HepG2 (cell line): ENCODE results near the gene SMARCA4. TPM values are rescaled to one million over a fixed set of nuclear protein-coding genes. Genes with fewer than 3 reads are reported as not detected.
A peak's percentile ranks its signal among the peaks of the same experiment; 100 is the strongest.

Experiments
- ASH2L ChIP-seq: fragments of 300-600, 200-600 bp; sonication (generic); IDR thresholded peaks from 2 replicates; pipeline ENCODE4 v1.7.0; 2017; ENCODE audit warnings: low read depth, mild to moderate bottlenecking, moderate library complexity, mixed read lengths, low read length; ENCODE audit not compliant: insufficient read length
- ATAD3A ChIP-seq: sonication (generic); formaldehyde crosslinking; IDR thresholded peaks from 2 replicates; pipeline ENCODE4 v1.4.0; 2020; ENCODE audit warnings: missing genetic modification reagents
- ATF2 ChIP-seq: sonication (generic); formaldehyde crosslinking; IDR thresholded peaks from 2 replicates; pipeline ENCODE4 v1.4.0; 2020; ENCODE audit warnings: missing genetic modification reagents
- CAMTA2 ChIP-seq: sonication (generic); formaldehyde crosslinking; IDR thresholded peaks from 2 replicates; pipeline ENCODE4 v1.4.0; 2020; ENCODE audit warnings: mild to moderate bottlenecking, missing genetic modification reagents, borderline replicate concordance
- FOSL1 ChIP-seq: sonication (generic); formaldehyde crosslinking; IDR thresholded peaks from 2 replicates; pipeline ENCODE4 v1.9.0; 2021; ENCODE audit warnings: missing genetic modification reagents, borderline replicate concordance
- HNRNPH1 ChIP-seq: fragments of 200-400 bp; formaldehyde crosslinking; optimal IDR thresholded peaks from 2 replicates; pipeline ENCODE3; 2017; ENCODE audit warnings: mild to moderate bottlenecking, low read depth, low read length
- MED1 ChIP-seq: sonication (generic); formaldehyde crosslinking; IDR thresholded peaks from 2 replicates; pipeline ENCODE4 v1.4.0; 2020; ENCODE audit warnings: missing genetic modification reagents
- MYC ChIP-seq: sonication (generic); formaldehyde crosslinking; IDR thresholded peaks from 2 replicates; pipeline ENCODE4 v1.9.0; 2021; ENCODE audit warnings: missing genetic modification reagents, borderline replicate concordance
- NFKB2 ChIP-seq: sonication (generic); formaldehyde crosslinking; IDR thresholded peaks from 2 replicates; pipeline ENCODE4 v1.4.0; 2020; ENCODE audit warnings: missing genetic modification reagents, borderline replicate concordance
- NPAS2 ChIP-seq: sonication (generic); formaldehyde crosslinking; IDR thresholded peaks from 2 replicates; pipeline ENCODE4 v1.8.0; 2022; ENCODE audit warnings: mild to moderate bottlenecking, missing genetic modification reagents, borderline replicate concordance
- SCMH1 ChIP-seq: sonication (generic); formaldehyde crosslinking; IDR thresholded peaks from 2 replicates; pipeline ENCODE4 v1.9.0; 2021; ENCODE audit warnings: missing genetic modification reagents, mild to moderate bottlenecking, borderline replicate concordance
- SP1 ChIP-seq, 2 experiments: fragments of 450-650 bp in 1 of 2; sonication (generic) in 1 of 2; formaldehyde crosslinking in 1 of 2; IDR thresholded peaks; 2 replicates each; pipeline versions ENCODE4 v1.4.0 to v1.6.1; 2016 to 2020; ENCODE audit warnings: missing genetic modification reagents in 1 of 2
- TEAD3 ChIP-seq: optimal IDR thresholded peaks from 2 replicates; pipeline ENCODE3; 2016; ENCODE audit warnings: borderline replicate concordance
- THRA ChIP-seq: sonication (generic); formaldehyde crosslinking; IDR thresholded peaks from 2 replicates; pipeline ENCODE4 v1.4.0; 2020; ENCODE audit warnings: missing genetic modification reagents, borderline replicate concordance
- ZBTB38 ChIP-seq: sonication (generic); formaldehyde crosslinking; IDR thresholded peaks from 2 replicates; pipeline ENCODE4 v1.5.1; 2020; ENCODE audit warnings: mild to moderate bottlenecking, missing genetic modification reagents
- ZFP82 ChIP-seq: sonication (generic); formaldehyde crosslinking; IDR thresholded peaks from 2 replicates; pipeline ENCODE4 v1.5.1; 2020; ENCODE audit warnings: mild to moderate bottlenecking, missing genetic modification reagents, borderline replicate concordance
- ZFP91 ChIP-seq: sonication (generic); formaldehyde crosslinking; IDR thresholded peaks from 2 replicates; pipeline ENCODE4 v1.9.0; 2022; ENCODE audit warnings: missing genetic modification reagents, mild to moderate bottlenecking, borderline replicate concordance
- ZFY ChIP-seq: sonication (generic); formaldehyde crosslinking; IDR thresholded peaks from 2 replicates; pipeline ENCODE4 v1.4.0; 2020; ENCODE audit warnings: missing genetic modification reagents
- ZMYM3 ChIP-seq: sonication (generic); formaldehyde crosslinking; IDR thresholded peaks from 2 replicates; pipeline ENCODE4 v1.5.1; 2020; ENCODE audit warnings: mild to moderate bottlenecking, missing genetic modification reagents
- ZNF484 ChIP-seq: sonication (generic); formaldehyde crosslinking; IDR thresholded peaks from 2 replicates; pipeline ENCODE4 v1.5.1; 2020; ENCODE audit warnings: mild to moderate bottlenecking, low read depth, missing genetic modification reagents, borderline replicate concordance
- ZNF563 ChIP-seq: sonication (generic); formaldehyde crosslinking; IDR thresholded peaks from 2 replicates; pipeline ENCODE4 v1.8.0; 2022; ENCODE audit warnings: mild to moderate bottlenecking, moderate library complexity, missing genetic modification reagents
- ZNF570 ChIP-seq: sonication (generic); formaldehyde crosslinking; IDR thresholded peaks from 2 replicates; pipeline ENCODE4 v1.4.0; 2020; ENCODE audit warnings: mild to moderate bottlenecking, missing genetic modification reagents, borderline replicate concordance
- ZNF607 ChIP-seq: sonication (generic); formaldehyde crosslinking; IDR thresholded peaks from 2 replicates; pipeline ENCODE4 v1.5.1; 2020; ENCODE audit warnings: missing genetic modification reagents, mild to moderate bottlenecking, borderline replicate concordance
- ZNF615 ChIP-seq: sonication (generic); formaldehyde crosslinking; IDR thresholded peaks from 2 replicates; pipeline ENCODE4 v1.5.0; 2020; ENCODE audit warnings: mild to moderate bottlenecking, missing genetic modification reagents, borderline replicate concordance
- ZNF7 ChIP-seq: IDR thresholded peaks from 2 replicates; pipeline ENCODE4 v1.6.1; 2016; ENCODE audit warnings: missing biosample characterization, missing genetic modification reagents
- ZNF839 ChIP-seq: sonication (generic); formaldehyde crosslinking; IDR thresholded peaks from 2 replicates; pipeline ENCODE4 v1.4.0; 2020; ENCODE audit warnings: missing genetic modification reagents, mild to moderate bottlenecking, borderline replicate concordance
- polyA plus RNA-seq, 8 experiments: library from polyadenylated mRNA; depleted of rRNA in 3 of 8; stranded (reverse) in 7 of 8; unstranded in 1 of 8; fragments of >200 nt; fragmentation: Illumina TruSeq in 4 of 8; extraction: Trizol in 4 of 8; gene quantifications; 2 replicates each; pipeline versions ENCODE4 v1.2.1 to v1.2.3, GENCODE V29; 2011 to 2016; ENCODE audit warnings: low read depth in 4 of 8, missing spikeins in 1 of 8, mixed read lengths in 1 of 8; ENCODE audit not compliant: insufficient read depth in 1 of 8
- total RNA-seq, 5 experiments: library from RNA; depleted of rRNA; stranded (reverse); fragments of >200 nt; fragmentation: Illumina TruSeq; extraction: Trizol; gene quantifications; 2 replicates each; pipeline ENCODE4 v1.2.3, GENCODE V29; 2016; ENCODE audit warnings: low read depth in 1 of 5

The SMARCA4 gene
- total and polyA plus RNA-seq, 2 of the 13 experiments (the other 11 are each of a cell fraction or from before 2014, with no cell fraction given) = 25.4 to 45.9 TPM

- TF ChIP-seq CAMTA2 (no peak), ZFY (CRISPR knock-in tag) (peak; percentile 48; the same call in 1 of the 2 replicates), ZNF563 (CRISPR knock-in tag) (peak; percentile 58; the same call in 1 of the 2 replicates), ZMYM3 (CRISPR knock-in tag) (0 out of 2 replicates have a peak, but pooled peaks have one; percentile 13), SP1 (IDR thresholded peaks at IDR 0.05) (no peak), SP1 (CRISPR knock-in tag; IDR thresholded peaks at IDR 0.05) (peak; percentile 75), ZBTB38 (CRISPR knock-in tag) (0 out of 2 replicates have a peak, but pooled peaks have one; percentile 39), SCMH1 (CRISPR knock-in tag) (no peak), FOSL1 (CRISPR knock-in tag) (no peak), ZNF484 (CRISPR knock-in tag) (no peak), NFKB2 (CRISPR knock-in tag) (peak; percentile 62; the same call in 1 of the 2 replicates), MED1 (peak; percentile 80), MYC (peak; percentile 39; the same call in 1 of the 2 replicates), ZNF839 (CRISPR knock-in tag) (no peak), ATF2 (CRISPR knock-in tag) (peak; percentile 59; the same call in 1 of the 2 replicates), ZNF570 (no peak), TEAD3 (CRISPR knock-in tag) (no peak), THRA (CRISPR knock-in tag) (peak; percentile 12), ZNF7 (CRISPR knock-in tag) (no peak), NPAS2 (no peak), ZFP91 (CRISPR knock-in tag) (peak; percentile 55), HNRNPH1 (no peak), ZFP82 (CRISPR knock-in tag) (peak; percentile 48; the same call in 1 of the 2 replicates), ZNF607 (no peak), ZNF615 (CRISPR knock-in tag) (no peak), ATAD3A (no peak), ASH2L (peak; percentile 13)
Measured at GRCh38 chr19:11089254-11090013, 128.6 kb downstream of the SMARCA4 start, which contains the start of gene LDLR (continued).
